Natural killer cell treated with Interleukin-12 subunit alpha and Interleukin-12 subunit beta and Interleukin-15 and Interleukin-18, amount 100 ng/mL, for 72 hours (primary cell): ENCODE data around the gene ARID4A. TPM values are rescaled to one million over a fixed set of nuclear protein-coding genes. Genes with fewer than 3 reads are reported as not detected.
"Not testable (repeated sequence)": the region's sequence is repeated elsewhere in the genome, so short reads cannot be mapped to it uniquely, and the experiment has no call there.

Experiments used
- ATAC-seq, 2 donors: fragments of 150-1000 bp; cut with Tn5 transposase in 1 of 2; sonication (Bioruptor Pico), chemical (Tn5 transposase) in 1 of 2; 2 replicates each; pipeline ENCODE4 v1.10.0; 2021
- DNase-seq: peaks from one replicate; pipeline ENCODE4 v3.0.0; 2022; ENCODE audit warnings: low spot score
- H3K27ac Mint-ChIP-seq, 2 donors: 1 replicate in 1 of 2; 2 replicates in 1 of 2; pipeline ENCODE4 v1.8.0; 2022; ENCODE audit warnings: mixed read lengths in 2 of 2, mild to moderate bottlenecking in 1 of 2, moderate library complexity in 1 of 2
- H3K27me3 Mint-ChIP-seq, 2 donors: 1 replicate in 1 of 2; 2 replicates in 1 of 2; pipeline ENCODE4 v1.8.0; 2022; ENCODE audit warnings: mixed read lengths in 2 of 2
- H3K36me3 Mint-ChIP-seq: one replicate; pipeline ENCODE4 v1.8.0; 2022; ENCODE audit warnings: mixed read lengths
- H3K4me1 Mint-ChIP-seq, 2 donors: 1 replicate in 1 of 2; 2 replicates in 1 of 2; pipeline ENCODE4 v1.8.0; 2022; ENCODE audit warnings: low read depth in 2 of 2, mixed read lengths in 2 of 2, mild to moderate bottlenecking in 1 of 2
- H3K4me3 Mint-ChIP-seq: one replicate; pipeline ENCODE4 v1.8.0; 2022; ENCODE audit warnings: mixed read lengths
- H3K9me3 Mint-ChIP-seq: 2 replicates; pipeline ENCODE4 v1.8.0; 2022; ENCODE audit warnings: mixed read lengths
- total RNA-seq, 2 donors: library from RNA; stranded (reverse); gene quantifications; one replicate each; pipeline ENCODE4 v1.2.3, GENCODE V29; 2022

ARID4A gene
- total RNA-seq, 2 donors from 2014 or later: 33.0 to 35.6 TPM

- DNase-seq: no peak
- Mint-ChIP-seq H3K27ac (peak overlapping the region; percentile 86 to 99), H3K4me3 (no peak overlapping the region), H3K36me3 (peaks cover 10% of the 10 kb centered on the region), H3K4me1 (peaks cover 13 to 28% of the 10 kb centered on the region in 2 donors), H3K9me3 (no peaks in the 10 kb centered on the region), H3K27me3 (no peaks in the 10 kb centered on the region)
- no peak for ATAC-seq
These were observed 1.3 kb downstream of the ARID4A start for GRCh38 chr14:58299401-58300330.

DNA sequence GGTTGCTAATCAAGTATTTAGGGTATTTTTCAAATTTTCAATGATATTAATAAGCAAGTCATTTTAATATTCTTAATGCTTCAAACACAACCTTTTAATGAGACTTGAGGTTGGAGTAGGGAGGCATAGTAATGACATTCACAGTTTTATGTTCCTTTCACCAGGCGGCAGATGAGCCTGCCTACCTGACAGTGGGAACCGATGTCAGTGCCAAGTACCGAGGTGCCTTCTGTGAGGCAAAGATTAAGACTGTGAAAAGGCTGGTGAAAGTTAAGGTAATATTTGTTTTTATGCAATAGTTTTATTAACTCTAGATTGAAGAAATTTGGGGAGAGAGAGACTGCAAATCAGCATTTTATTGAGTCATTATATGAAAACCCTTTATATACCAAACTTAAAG, 3.1 kb downstream of the ARID4A start:
- DNase-seq (no peak), ATAC-seq (no peak)
- H3K36me3 Mint-ChIP-seq: peaks cover 5% of the 10 kb centered on the region
- no peaks in the 10 kb centered on the region for H3K9me3 Mint-ChIP-seq
- no peaks in the 10 kb centered on the region for H3K27me3 Mint-ChIP-seq
- H3K27ac Mint-ChIP-seq: no peak overlapping the region
- H3K4me3 Mint-ChIP-seq: no peak overlapping the region
- H3K4me1 Mint-ChIP-seq: peaks cover 8 to 21% of the 10 kb centered on the region in 2 donors

- no peak overlapping the region for H3K27ac Mint-ChIP-seq
- ATAC-seq: no peak
These were observed 7.4 kb downstream of the ARID4A start for GRCh38 chr14:58305730-58306129.

DNA sequence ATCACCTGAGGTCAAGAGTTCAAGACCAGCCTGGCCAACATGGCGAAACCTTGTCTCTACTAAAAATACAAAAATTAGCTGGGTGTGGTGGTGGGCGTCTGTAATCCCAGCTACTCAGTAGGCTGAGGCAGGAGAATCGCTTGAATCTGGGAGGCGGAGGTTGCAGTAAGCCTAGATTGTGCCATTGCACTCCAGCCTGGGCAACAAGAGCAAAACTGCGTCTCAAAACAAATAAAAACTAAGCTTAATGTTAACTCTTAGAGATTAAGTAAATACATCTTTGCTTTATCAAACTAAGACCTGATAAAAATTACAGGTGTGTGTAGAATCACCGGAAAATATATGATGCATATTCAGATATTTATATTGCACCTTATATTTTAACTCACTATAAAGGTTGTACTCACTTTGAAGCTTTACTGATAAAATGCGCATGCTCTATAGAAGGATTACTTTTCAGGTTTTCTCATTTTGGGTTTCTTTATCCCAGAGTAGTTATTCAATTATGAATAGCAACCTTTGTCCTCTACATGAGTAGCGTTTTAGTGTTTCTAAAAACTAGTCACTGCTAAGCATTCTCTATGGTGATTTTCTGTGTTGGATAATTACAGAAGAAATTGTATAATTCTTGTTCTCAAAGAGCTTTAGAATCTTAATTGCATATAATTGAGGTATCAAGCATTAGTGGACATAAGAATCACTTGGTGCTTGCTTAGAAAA, 9.4 kb downstream of the ARID4A start:
- Mint-ChIP-seq H3K9me3 (no peaks in the 10 kb centered on the region), H3K27me3 (no peaks in the 10 kb centered on the region), H3K4me3 (no peak overlapping the region), H3K27ac (no peak overlapping the region), H3K4me1 (peaks cover 2 to 11% of the 10 kb centered on the region in 2 donors), H3K36me3 (peaks cover 6% of the 10 kb centered on the region)
- no peak for DNase-seq
- ATAC-seq: no peak

More at GRCh38 chr14:58305730-58306129, 7.4 kb downstream of the ARID4A start:
- peaks cover 6% of the 10 kb centered on the region for H3K36me3 Mint-ChIP-seq
- no peaks in the 10 kb centered on the region for H3K27me3 Mint-ChIP-seq
- H3K9me3 Mint-ChIP-seq: no peaks in the 10 kb centered on the region
- H3K4me3 Mint-ChIP-seq: no peak overlapping the region
- peaks cover 2 to 12% of the 10 kb centered on the region in 2 donors for H3K4me1 Mint-ChIP-seq
- no peak for DNase-seq

GRCh38 chr14:58309086-58309485, 10.7 kb downstream of the ARID4A start:
- peaks cover 2 to 11% of the 10 kb centered on the region in 2 donors for H3K4me1 Mint-ChIP-seq
- no peak overlapping the region for H3K4me3 Mint-ChIP-seq
- ATAC-seq (no peak), DNase-seq (no peak)
- no peaks in the 10 kb centered on the region for H3K9me3 Mint-ChIP-seq
- peaks cover 6% of the 10 kb centered on the region for H3K36me3 Mint-ChIP-seq
- H3K27me3 Mint-ChIP-seq: no peaks in the 10 kb centered on the region
- peak overlapping the region; percentile 36 to 47 for H3K27ac Mint-ChIP-seq

GRCh38 chr14:58313699-58314098, 15.3 kb downstream of the ARID4A start:
- no peak overlapping the region for H3K4me3 Mint-ChIP-seq
- no peak for ATAC-seq
- no peak overlapping the region for H3K27ac Mint-ChIP-seq
- no peak for DNase-seq
- H3K4me1 Mint-ChIP-seq: peaks cover 0 to 4% of the 10 kb centered on the region in 2 donors
- no peaks in the 10 kb centered on the region for H3K27me3 Mint-ChIP-seq
- no peaks in the 10 kb centered on the region for H3K9me3 Mint-ChIP-seq
- H3K36me3 Mint-ChIP-seq: peaks cover 10% of the 10 kb centered on the region

- H3K27me3 Mint-ChIP-seq: no peaks in the 10 kb centered on the region
- H3K4me1 Mint-ChIP-seq: no peaks in the 10 kb centered on the region
- DNase-seq (no peak), ATAC-seq (no peak)
- no peak overlapping the region for H3K27ac Mint-ChIP-seq
- no peak overlapping the region for H3K4me3 Mint-ChIP-seq
- H3K36me3 Mint-ChIP-seq: peaks cover 4% of the 10 kb centered on the region
- H3K9me3 Mint-ChIP-seq: no peaks in the 10 kb centered on the region
These were observed 17.3 kb downstream of the ARID4A start for GRCh38 chr14:58315606-58316005.

DNA sequence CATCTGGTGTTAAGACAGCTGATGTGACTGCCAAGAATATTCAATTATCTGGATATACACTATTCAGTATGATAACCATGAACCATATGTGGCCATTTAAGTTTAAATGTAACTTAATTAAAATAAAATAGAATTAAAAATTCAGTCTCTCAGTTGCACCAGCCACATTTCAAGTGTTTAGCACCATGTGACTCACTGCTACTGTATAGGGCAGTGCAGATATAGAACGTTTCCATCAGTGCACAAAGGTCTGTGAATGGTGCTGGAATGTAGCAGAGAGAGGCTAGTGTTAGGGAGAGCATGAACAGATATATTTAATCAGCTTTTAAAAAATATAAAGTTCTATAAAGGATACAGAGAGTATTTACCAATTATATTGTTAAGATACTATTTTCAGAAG, 28.7 kb downstream of the ARID4A start:
- H3K27ac Mint-ChIP-seq: no peak overlapping the region
- DNase-seq (no peak), ATAC-seq (no peak)
- peaks cover 9 to 12% of the 10 kb centered on the region in 2 donors for H3K4me1 Mint-ChIP-seq
- H3K36me3 Mint-ChIP-seq: no peaks in the 10 kb centered on the region
- H3K4me3 Mint-ChIP-seq: no peak overlapping the region
- H3K9me3 Mint-ChIP-seq: no peaks in the 10 kb centered on the region
- H3K27me3 Mint-ChIP-seq: no peaks in the 10 kb centered on the region

DNA sequence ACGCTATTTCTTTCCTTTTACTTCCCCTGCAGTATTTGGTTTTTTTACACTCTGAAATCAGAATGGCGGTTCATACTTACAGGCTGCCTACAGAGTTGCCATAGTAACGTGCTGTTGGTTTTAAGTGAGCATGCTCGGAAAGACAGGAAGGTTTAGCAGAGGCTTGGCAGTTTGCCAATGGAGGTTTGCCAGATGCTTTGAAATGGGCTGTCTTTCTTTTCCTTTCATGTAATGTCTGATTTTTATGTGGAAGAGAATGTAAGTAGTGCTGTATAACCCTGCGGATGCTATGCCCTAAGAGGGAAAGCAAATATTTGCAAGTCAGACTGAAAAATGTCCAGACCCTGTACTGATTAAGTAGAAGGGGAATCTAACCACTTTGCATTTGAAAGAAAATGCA, 32.8 kb downstream of the ARID4A start:
- no peaks in the 10 kb centered on the region for H3K9me3 Mint-ChIP-seq
- peaks cover 14 to 17% of the 10 kb centered on the region in 2 donors for H3K4me1 Mint-ChIP-seq
- peaks cover 6% of the 10 kb centered on the region for H3K36me3 Mint-ChIP-seq
- DNase-seq (peak; percentile 85), ATAC-seq (peak; percentile 93 to 95)
- no peaks in the 10 kb centered on the region for H3K27me3 Mint-ChIP-seq
- peak overlapping the region; percentile 88 to 94 for H3K27ac Mint-ChIP-seq
- peak overlapping the region; percentile 87 for H3K4me3 Mint-ChIP-seq

DNA sequence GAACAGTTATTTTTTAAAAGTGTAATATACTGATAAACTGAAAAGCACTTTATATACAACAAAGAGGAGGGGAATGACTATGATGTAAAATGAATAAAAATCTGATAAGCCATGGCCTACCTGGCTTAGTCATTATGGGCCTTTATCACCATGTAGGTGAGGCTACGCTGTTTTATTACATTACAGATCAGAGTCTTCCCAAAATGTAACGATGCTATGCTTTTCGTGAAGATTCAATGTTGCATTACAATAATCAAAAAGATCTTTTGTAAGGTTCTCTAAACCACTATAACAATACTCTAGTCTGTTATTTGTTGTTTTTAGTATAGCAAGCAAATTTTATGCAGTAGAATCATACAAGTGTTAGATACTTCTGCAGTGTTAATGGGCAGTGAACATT, 34.2 kb downstream of the ARID4A start:
- ATAC-seq (no peak), DNase-seq (no peak)
- H3K27me3 Mint-ChIP-seq: no peaks in the 10 kb centered on the region
- peaks cover 14 to 17% of the 10 kb centered on the region in 2 donors for H3K4me1 Mint-ChIP-seq
- no peaks in the 10 kb centered on the region for H3K9me3 Mint-ChIP-seq
- no peak overlapping the region for H3K4me3 Mint-ChIP-seq
- peak overlapping the region; percentile 31 to 45 for H3K27ac Mint-ChIP-seq
- H3K36me3 Mint-ChIP-seq: peaks cover 6% of the 10 kb centered on the region

DNA sequence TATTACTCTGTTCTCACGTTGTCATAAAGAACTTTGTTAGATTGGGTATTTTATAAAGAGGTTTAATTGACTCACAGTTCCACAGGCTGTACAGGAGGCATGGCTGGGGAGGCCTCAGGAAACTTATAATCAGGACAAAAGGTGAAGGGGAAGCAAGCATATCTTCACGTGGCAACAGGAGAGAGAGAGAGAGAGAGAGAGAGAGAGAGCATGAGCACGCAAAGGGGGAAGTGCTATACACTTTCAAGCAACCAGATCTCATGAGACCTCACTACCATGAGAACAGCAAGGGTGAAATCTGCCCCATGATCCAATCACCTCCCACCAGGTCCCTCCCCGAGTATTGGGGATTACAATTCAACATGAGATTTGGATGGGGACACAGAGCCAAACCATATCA, 41.3 kb downstream of the ARID4A start:
- H3K36me3 Mint-ChIP-seq: peaks cover 11% of the 10 kb centered on the region
- H3K4me3 Mint-ChIP-seq, H3K27me3 Mint-ChIP-seq, DNase-seq, H3K4me1 Mint-ChIP-seq, H3K9me3 Mint-ChIP-seq, ATAC-seq, H3K27ac Mint-ChIP-seq: not testable (repeated sequence)

DNA sequence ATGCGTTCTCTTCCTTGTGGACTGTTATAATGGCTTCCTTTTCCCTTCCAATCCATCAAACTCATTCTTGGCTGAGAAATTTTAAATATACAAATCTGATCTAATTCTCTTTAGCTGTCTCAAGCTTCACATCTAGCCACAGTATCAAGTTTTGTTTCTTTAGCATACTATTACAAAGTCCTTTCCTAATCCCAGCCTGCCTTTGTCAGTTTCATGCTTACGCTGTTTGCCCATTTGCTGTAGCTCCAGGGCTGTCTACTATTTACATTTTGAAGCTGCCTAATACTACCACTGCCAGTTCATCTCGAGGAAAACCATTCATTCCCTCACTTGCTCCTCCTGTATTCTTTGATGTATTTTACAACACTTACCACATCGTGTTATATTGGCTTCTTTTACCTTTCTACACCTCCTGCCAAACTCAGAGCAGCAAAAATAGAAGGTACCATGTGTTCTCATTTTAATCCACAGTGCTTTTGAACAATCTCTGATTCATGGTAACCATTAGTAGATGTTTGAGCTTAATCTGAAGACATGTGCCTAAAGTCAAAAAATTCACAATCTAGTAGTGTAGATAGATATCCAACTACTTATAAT, 42.9 kb downstream of the ARID4A start:
- Mint-ChIP-seq H3K36me3 (peaks cover 5% of the 10 kb centered on the region), H3K4me3 (no peak overlapping the region), H3K9me3 (no peaks in the 10 kb centered on the region), H3K4me1 (peaks cover 3 to 5% of the 10 kb centered on the region in 2 donors), H3K27me3 (no peaks in the 10 kb centered on the region), H3K27ac (peak overlapping the region in 1 of 2 donors; percentile 10)
- DNase-seq (no peak), ATAC-seq (no peak)

DNA sequence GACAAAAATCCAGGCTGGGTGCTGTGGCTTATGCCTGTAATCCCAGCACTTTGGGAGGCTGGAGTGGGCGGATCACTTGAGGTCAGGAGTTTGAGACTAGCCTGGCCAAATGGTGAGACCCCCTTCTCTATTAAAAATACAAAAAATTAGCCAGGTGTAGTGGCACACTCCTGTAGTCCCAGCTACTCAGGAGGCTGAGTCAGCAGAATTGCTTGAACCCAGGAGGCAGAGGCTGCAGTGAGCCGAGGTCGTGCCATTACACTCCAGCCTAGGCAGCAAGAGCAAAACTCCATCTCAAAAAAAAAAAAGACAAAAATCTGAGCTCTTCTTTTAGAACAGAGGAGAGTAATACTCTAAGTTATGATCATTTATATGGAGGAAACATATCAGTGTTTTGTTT, 45.2 kb downstream of the ARID4A start:
- not testable (repeated sequence) for H3K27me3 Mint-ChIP-seq, H3K9me3 Mint-ChIP-seq, H3K27ac Mint-ChIP-seq, DNase-seq, H3K4me1 Mint-ChIP-seq, ATAC-seq, H3K4me3 Mint-ChIP-seq
- H3K36me3 Mint-ChIP-seq: peaks cover 16% of the 10 kb centered on the region
